ENCODE measurements around the gene YOD1. TPM values are rescaled to one million over a fixed set of nuclear protein-coding genes. Genes with fewer than 3 reads are reported as not detected.

The YOD1 gene
- polyA plus RNA-seq, 1 donor (not counting 4 experiments of a cell fraction or from before 2014, with no cell fraction given): 5.2 TPM

DNA sequence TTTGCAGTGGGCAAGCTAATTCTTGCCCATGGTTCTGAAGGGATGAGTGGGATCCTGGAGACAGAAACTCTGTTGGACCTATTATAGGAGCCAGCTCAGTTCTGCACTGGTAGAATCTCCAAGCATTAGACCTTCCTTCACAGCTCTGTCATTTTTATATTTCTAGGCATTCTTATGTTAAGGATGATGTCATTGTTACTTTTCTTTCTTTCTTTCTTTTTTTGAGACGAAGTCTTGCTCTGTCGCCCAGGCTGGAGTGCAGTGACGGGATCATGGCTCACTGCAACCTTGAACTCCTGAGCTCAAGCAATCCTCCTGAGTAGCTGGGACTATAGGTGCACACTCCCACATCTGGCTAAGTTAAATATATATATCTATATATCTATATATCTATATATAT lies 9.6 kb upstream of the YOD1 start:
- dilution Hi-C loops (cut with MboI; ENCODE audit: extremely low pct_ligation_motif_present, low sequenced_read_pairs): no loop called here
- Histone ChIP-seq H3K27ac (ENCODE audit: control insufficient read depth, insufficient read depth, low read length) (no peak overlapping the region), H3K79me2 (ENCODE audit: control insufficient read depth, insufficient read depth, low read length) (no peaks in the 10 kb centered on the region), H3K9ac (ENCODE audit: control insufficient read depth, extremely low read depth, insufficient read depth, low read length) (no peak overlapping the region), H3K9me1 (ENCODE audit: control insufficient read depth, extremely low read depth, insufficient read depth, low read length) (no peaks in the 10 kb centered on the region), H3K9me3 (ENCODE audit: control insufficient read depth, low read depth, low read length) (no peaks in the 10 kb centered on the region), H2AFZ (ENCODE audit: control insufficient read depth, low read length) (no peak overlapping the region), H3K4me3 (ENCODE audit: control insufficient read depth in 2 of 3, extremely low read depth in 1 of 3, insufficient read depth in 2 of 3, low read depth in 1 of 3, low read length in 3 of 3) (no peak overlapping the region), H3K4me2 (ENCODE audit: control insufficient read depth, extremely low read depth, insufficient read depth, low read depth, low read length) (no peak overlapping the region), H4K20me1 (ENCODE audit: control insufficient read depth, extremely low read depth, insufficient read depth, low read length) (no peaks in the 10 kb centered on the region), H3K27me3 (ENCODE audit: control insufficient read depth, extremely low read depth, insufficient read depth, low read length) (no peaks in the 10 kb centered on the region), H3K36me3 (ENCODE audit: control insufficient read depth in 2 of 2, extremely low read depth in 1 of 2, insufficient read depth in 2 of 2, low read length in 2 of 2) (peaks cover 11 to 27% of the 10 kb centered on the region in 2 experiments), H3K4me1 (ENCODE audit: control insufficient read depth, extremely low read depth, insufficient read depth, low read length) (no peaks in the 10 kb centered on the region)
- FAIRE-seq (no peak), DNase-seq (ENCODE audit: low read depth, low spot score) (no peak)
- TF ChIP-seq EZH2 (IDR thresholded peaks at IDR 0.05; ENCODE audit: low read length): no peak
- TF ChIP-seq, protein P1, sequence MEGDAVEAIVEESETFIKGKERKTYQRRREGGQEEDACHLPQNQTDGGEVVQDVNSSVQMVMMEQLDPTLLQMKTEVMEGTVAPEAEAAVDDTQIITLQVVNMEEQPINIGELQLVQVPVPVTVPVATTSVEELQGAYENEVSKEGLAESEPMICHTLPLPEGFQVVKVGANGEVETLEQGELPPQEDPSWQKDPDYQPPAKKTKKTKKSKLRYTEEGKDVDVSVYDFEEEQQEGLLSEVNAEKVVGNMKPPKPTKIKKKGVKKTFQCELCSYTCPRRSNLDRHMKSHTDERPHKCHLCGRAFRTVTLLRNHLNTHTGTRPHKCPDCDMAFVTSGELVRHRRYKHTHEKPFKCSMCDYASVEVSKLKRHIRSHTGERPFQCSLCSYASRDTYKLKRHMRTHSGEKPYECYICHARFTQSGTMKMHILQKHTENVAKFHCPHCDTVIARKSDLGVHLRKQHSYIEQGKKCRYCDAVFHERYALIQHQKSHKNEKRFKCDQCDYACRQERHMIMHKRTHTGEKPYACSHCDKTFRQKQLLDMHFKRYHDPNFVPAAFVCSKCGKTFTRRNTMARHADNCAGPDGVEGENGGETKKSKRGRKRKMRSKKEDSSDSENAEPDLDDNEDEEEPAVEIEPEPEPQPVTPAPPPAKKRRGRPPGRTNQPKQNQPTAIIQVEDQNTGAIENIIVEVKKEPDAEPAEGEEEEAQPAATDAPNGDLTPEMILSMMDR (optimal IDR thresholded peaks at IDR 0.05 in 1 of 3, IDR thresholded peaks at IDR 0.05 in 1 of 3, conservative IDR thresholded peaks at IDR 0.05 in 1 of 3; ENCODE audit: extremely low read depth in 1 of 3, insufficient read depth in 2 of 3, low read length in 3 of 3): no peak

DNA sequence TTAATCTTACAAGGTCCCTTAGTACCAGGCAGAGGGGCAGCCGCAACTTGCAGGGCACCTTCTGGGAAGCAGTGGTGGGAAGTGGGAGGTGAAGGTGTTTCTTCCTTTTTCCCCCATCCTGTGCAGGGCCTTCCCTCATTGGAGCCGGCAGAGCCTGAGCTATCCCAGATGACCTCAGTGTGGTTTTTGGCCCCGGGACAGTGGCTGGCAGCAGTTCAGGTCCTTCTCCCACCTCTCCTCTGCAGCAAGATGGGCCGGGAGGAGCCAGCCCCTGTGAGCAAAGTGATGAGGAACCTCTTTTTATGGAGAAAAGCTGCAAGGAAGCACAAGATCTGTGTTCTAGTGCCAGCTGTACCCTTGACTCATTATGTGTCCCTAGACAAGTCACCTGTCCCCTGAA lies 8.9 kb upstream of the YOD1 start:
- H3K36me3 ChIP-seq (ENCODE audit: control insufficient read depth in 2 of 2, extremely low read depth in 1 of 2, insufficient read depth in 2 of 2, low read length in 2 of 2): peaks cover 8 to 23% of the 10 kb centered on the region in 2 experiments
- FAIRE-seq (no peak), DNase-seq (ENCODE audit: low read depth, low spot score) (no peak)
- TF ChIP-seq, protein P1 (optimal IDR thresholded peaks at IDR 0.05 in 1 of 3, IDR thresholded peaks at IDR 0.05 in 1 of 3, conservative IDR thresholded peaks at IDR 0.05 in 1 of 3; ENCODE audit: extremely low read depth in 1 of 3, insufficient read depth in 2 of 3, low read length in 3 of 3): no peak
- no peak for TF ChIP-seq EZH2 (IDR thresholded peaks at IDR 0.05; ENCODE audit: low read length)
- H3K4me3 ChIP-seq (ENCODE audit: control insufficient read depth in 2 of 3, extremely low read depth in 1 of 3, insufficient read depth in 2 of 3, low read depth in 1 of 3, low read length in 3 of 3): no peak overlapping the region
- H3K79me2 ChIP-seq (ENCODE audit: control insufficient read depth, insufficient read depth, low read length): no peaks in the 10 kb centered on the region
- no peak overlapping the region for H3K4me2 ChIP-seq (ENCODE audit: control insufficient read depth, extremely low read depth, insufficient read depth, low read depth, low read length)
- H4K20me1 ChIP-seq (ENCODE audit: control insufficient read depth, extremely low read depth, insufficient read depth, low read length): no peaks in the 10 kb centered on the region
- H3K4me1 ChIP-seq (ENCODE audit: control insufficient read depth, extremely low read depth, insufficient read depth, low read length): no peaks in the 10 kb centered on the region
- no peak overlapping the region for H2AFZ ChIP-seq (ENCODE audit: control insufficient read depth, low read length)
- no peak overlapping the region for H3K9ac ChIP-seq (ENCODE audit: control insufficient read depth, extremely low read depth, insufficient read depth, low read length)
- no peaks in the 10 kb centered on the region for H3K9me3 ChIP-seq (ENCODE audit: control insufficient read depth, low read depth, low read length)
- H3K9me1 ChIP-seq (ENCODE audit: control insufficient read depth, extremely low read depth, insufficient read depth, low read length): no peaks in the 10 kb centered on the region
- dilution Hi-C loops (cut with MboI; ENCODE audit: extremely low pct_ligation_motif_present, low sequenced_read_pairs): no loop called here
- H3K27ac ChIP-seq (ENCODE audit: control insufficient read depth, insufficient read depth, low read length): no peak overlapping the region
- H3K27me3 ChIP-seq (ENCODE audit: control insufficient read depth, extremely low read depth, insufficient read depth, low read length): no peaks in the 10 kb centered on the region

Data from keratinocyte (primary cell).